GM10248 (cell line): ENCODE data around the gene FNDC3B.

Source experiments
- CTCF ChIA-PET: fragments of 300-600 bp; sonication (Branson Sonifier 250); formaldehyde crosslinking; extraction: SDS; loops from one replicate; lab custom pipeline; 2021; ENCODE audit warnings: antibody characterized with exemption; lab: Yijun Ruan, JAX
- POLR2A ChIA-PET: fragments of 350-650 bp; sonication (Branson Sonifier 250); formaldehyde crosslinking; extraction: SDS; loops from one replicate; lab custom pipeline; 2020; ENCODE audit warnings: antibody characterized with exemption; lab: Yijun Ruan, JAX
- DNase-seq: peaks from one replicate; pipeline ENCODE4 v3.0.0; 2012; ENCODE audit errors: extremely low spot score
- TF ChIP-seq, protein P1 (sequence below): IDR thresholded peaks from 2 replicates; pipeline ENCODE4 v1.5.1; 2012; ENCODE audit warnings: mild to moderate bottlenecking, low read depth; ENCODE audit errors: extremely low read depth, missing control alignments, control extremely low read depth

Gene FNDC3B

DNA sequence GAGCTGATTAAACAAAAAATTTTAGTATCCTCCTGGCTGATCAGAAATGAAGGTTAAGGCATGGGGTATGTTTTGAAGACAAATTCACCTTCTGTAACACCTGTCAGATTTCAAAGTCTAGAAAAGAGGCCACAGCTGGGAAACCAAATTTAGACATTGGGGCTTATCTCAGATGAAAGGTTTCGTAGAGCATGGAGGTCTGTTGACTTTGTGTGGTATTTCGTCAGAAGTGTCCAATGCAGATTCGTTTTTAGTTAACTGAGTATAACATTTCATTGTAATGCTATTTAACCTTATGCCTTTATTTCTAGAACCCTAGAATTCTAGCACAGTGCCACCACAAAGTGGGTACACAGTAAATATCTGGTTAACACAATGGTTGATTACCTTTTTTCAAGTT, 61.7 kb downstream of the FNDC3B start:
- peak; percentile 25 for DNase-seq
- CTCF ChIA-PET: interaction anchor here (1.2 to 2.6 kb wide), 5 partner anchors 8 to 231 kb away, joined by 3 to 8 read pairs (median 5); no protein-coding TSS in a partner anchor
- TF ChIP-seq, protein P1, sequence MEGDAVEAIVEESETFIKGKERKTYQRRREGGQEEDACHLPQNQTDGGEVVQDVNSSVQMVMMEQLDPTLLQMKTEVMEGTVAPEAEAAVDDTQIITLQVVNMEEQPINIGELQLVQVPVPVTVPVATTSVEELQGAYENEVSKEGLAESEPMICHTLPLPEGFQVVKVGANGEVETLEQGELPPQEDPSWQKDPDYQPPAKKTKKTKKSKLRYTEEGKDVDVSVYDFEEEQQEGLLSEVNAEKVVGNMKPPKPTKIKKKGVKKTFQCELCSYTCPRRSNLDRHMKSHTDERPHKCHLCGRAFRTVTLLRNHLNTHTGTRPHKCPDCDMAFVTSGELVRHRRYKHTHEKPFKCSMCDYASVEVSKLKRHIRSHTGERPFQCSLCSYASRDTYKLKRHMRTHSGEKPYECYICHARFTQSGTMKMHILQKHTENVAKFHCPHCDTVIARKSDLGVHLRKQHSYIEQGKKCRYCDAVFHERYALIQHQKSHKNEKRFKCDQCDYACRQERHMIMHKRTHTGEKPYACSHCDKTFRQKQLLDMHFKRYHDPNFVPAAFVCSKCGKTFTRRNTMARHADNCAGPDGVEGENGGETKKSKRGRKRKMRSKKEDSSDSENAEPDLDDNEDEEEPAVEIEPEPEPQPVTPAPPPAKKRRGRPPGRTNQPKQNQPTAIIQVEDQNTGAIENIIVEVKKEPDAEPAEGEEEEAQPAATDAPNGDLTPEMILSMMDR: no peak
- POLR2A ChIA-PET: no interaction called here

DNA sequence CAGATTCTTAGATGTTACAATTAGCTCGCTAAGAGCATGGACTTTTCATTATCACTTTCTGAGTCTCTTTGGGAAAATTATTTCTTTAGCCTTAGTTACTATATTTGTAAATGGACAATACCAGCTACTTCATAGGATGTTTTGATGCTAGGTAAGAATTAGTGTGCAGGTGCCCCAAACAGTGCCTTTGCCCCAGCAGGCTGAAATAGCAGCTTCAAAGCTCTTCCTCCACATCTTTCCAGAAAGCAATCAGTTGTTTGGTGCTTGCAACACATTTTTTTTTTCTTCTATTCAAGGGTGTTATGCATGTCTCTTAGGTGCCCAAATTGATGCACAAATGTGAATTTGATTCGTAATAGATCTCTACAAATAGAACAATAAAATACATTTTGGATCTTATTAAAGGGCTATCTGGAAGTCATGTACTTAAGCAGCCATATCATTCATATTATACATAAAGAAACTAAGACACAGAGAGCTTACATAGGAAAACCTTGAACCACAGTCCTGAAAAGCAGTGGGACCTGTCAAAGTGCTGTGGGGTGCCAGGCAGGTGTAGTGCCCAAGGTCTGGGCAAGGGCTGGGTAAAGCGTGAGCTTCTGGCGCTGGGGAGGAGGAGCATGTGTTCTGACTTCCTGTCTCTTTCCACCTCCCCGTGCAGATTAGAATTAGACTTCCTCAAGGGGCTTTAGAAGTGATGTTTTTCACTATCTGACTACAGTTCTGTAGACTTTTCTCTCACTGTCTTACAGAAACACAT, 62.9 kb downstream of the FNDC3B start:
- CTCF ChIA-PET: interaction anchor here (0.9 to 2.6 kb wide), 10 partner anchors 9 to 230 kb away, joined by 3 to 9 read pairs (median 4); no protein-coding TSS in a partner anchor
- TF ChIP-seq, protein P1: no peak
- DNase-seq: no peak
- POLR2A ChIA-PET: interaction anchor here (0.6 kb wide), 1 partner anchor 11 kb away, joined by 3 read pairs; no protein-coding TSS in a partner anchor

DNA sequence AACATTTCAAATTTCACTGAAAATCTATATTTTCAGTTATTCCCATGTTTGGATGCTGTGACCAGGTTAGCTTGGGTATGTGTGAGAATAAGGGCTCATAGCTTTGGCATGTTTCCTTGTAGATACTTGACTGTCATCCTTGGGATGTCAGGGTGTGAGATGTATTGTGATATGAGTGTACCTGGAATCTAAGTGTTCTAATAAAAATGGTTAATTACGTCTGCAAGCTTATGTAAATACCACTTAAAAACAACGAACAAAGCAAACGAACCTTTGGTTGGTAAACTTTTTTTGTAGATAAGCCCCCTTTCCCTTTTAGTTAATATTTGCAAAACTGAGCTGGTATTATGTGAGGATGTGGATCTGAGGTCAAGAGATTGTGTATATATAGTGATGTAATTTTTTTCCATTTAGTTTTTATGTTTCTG, 63.5 kb downstream of the FNDC3B start:
- TF ChIP-seq, protein P1: no peak
- CTCF ChIA-PET: interaction anchor here (1.1 to 2.6 kb wide), 7 partner anchors 9 to 230 kb away, joined by 3 to 9 read pairs (median 5); no protein-coding TSS in a partner anchor
- no peak for DNase-seq
- POLR2A ChIA-PET: no interaction called here

DNA sequence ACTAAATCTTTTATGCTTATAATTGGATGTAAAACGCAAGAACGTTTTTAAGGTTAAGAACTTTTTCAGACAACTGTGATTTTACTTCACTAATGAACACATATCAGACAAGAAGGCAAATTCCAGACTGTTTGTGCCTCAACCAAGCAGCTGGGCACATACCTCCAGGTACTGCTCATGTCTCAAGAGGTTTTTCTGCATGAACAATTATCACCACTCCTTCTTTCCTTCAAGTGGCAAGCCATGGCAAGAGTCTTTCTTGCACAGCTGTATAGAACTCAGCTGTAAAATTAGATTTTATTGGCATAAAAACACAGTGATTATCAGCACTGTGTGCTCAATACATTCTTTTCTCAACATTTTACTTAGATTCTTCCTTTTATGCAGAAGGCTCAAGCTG, 64.3 kb downstream of the FNDC3B start:
- ChIA-PET CTCF (interaction anchor here (0.8 to 2.0 kb wide), 4 partner anchors 25 to 229 kb away, joined by 3 to 6 read pairs (median 4); no protein-coding TSS in a partner anchor), POLR2A (no interaction called here)
- no peak for DNase-seq
- TF ChIP-seq, protein P1: no peak

DNA sequence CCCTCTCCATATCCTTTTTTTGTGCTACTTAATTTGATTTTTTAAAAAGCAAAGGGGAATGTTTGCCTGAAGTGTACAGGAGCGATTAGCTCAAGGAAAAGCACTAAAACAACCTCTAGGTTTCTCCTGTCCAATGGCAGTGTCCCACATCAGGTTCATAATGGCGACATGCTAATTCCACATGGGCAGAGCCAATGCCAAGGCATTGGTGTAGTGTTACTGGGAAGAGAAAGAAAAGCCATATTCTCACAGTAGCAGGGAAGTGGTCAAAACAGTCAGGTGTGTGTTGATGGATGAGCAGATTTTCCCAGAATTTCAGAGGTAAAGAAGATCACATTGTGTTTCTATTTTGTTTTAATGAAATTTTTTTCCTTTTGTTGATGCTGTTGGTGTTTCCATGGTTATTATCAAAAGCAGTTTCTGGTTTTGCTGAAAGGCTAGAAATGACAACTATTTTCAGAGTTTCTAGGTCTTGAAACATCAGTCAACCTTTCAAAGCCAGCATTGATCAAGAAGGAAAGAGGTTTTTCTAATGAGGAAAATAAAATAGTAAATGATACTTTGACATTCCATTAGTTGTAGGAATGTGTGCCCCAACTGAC, 65.2 kb downstream of the FNDC3B start:
- DNase-seq: no peak
- ChIA-PET POLR2A (no interaction called here), CTCF (interaction anchor here (1.2 to 4.5 kb wide), 5 partner anchors 11 to 228 kb away, joined by 3 to 30 read pairs (median 5); no protein-coding TSS in a partner anchor)
- TF ChIP-seq, protein P1: no peak

DNA sequence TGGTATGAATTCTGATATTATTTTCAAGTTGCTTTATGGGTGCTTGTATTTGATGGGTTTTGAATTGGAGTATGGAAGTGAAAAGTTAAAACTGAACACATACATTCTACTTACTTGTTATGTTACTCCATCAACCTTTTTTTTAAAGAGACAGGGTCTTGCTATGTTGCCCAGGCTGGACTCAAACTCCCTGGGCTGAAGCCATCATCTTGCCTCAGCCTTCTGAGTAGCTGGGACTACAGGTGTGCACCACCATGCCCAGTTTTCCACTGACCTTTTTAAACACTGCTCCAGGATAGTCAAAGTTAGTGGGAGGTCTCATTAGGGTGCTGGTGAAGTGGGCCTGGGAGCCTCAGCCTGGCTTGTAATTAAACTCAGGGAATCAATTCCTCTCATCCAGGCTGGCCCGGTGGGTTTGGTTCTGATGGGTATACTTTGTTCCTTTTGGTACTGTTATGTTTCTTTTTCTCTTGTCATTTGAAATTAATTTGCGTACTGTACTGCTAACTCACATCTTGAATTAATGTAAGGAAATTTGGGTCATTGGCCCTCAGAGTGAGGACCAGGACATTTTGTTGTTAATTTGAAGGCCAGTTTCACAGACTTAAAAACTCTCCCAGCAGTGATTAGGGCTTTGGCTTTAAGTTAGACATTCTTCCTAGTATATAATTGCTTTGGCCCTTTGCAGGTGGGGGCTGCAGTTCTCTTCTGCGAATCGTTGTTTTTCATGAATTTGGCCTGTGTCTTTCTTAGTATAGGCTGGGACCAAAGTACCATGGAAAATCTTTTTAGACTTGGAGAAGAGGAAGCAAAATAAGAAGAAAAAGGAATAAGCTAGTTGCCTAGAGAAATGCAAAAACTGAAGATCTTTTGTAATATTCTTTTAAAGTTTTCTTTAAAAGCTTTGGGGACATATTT, 66.9 kb downstream of the FNDC3B start:
- TF ChIP-seq, protein P1: no peak
- ChIA-PET POLR2A (interaction anchor here (1.1 to 1.5 kb wide), 3 partner anchors 18 to 67 kb away, joined by 3 to 11 read pairs (median 6); partner anchors contain the start of gene FNDC3B), CTCF (interaction anchor here (0.9 to 4.5 kb wide), 13 partner anchors 8 to 236 kb away, joined by 3 to 30 read pairs (median 4); no protein-coding TSS in a partner anchor)
- no peak for DNase-seq
